HEK293 (cell line): ENCODE results near the gene PRKG2.

Experiments
- CTCF ChIA-PET: fragments of 350-600 bp; formaldehyde crosslinking; extraction: SDS; loops from one replicate; lab custom pipeline; 2021; ENCODE audit warnings: antibody characterized with exemption; lab: Yijun Ruan, JAX
- POLR2A ChIA-PET: fragments of 300-600 bp; formaldehyde crosslinking; extraction: SDS; loops from one replicate; lab custom pipeline; 2020; ENCODE audit warnings: antibody characterized with exemption, inconsistent platforms; lab: Yijun Ruan, JAX
- H3K27ac ChIP-seq: fragments of 200-500 bp; sonication (Bioruptor generic); 2 replicates; pipeline ENCODE4 v1.5.1; 2014; ENCODE audit warnings: low read depth, low read length, control low read depth, inconsistent platforms; ENCODE audit errors: extremely low read depth
- H3K36me3 ChIP-seq, 2 experiments: fragments of 200-500 bp in 1 of 2; sonication (Bioruptor generic) in 1 of 2; 1 replicate in 1 of 2; 2 replicates in 1 of 2; pipeline ENCODE4 v1.5.1; 2014 to 2017; ENCODE audit warnings: inconsistent platforms in 2 of 2, low read length in 2 of 2; ENCODE audit not compliant: control insufficient read depth in 2 of 2, insufficient read depth in 1 of 2
- H3K4me1 ChIP-seq: fragments of 200-500 bp; sonication (Bioruptor generic); 2 replicates; pipeline ENCODE4 v1.5.1; 2014; ENCODE audit warnings: mild to moderate bottlenecking, low read length, inconsistent platforms; ENCODE audit not compliant: control insufficient read depth, insufficient read depth
- H3K4me3 ChIP-seq: 2 replicates; pipeline ENCODE4 v1.5.1; 2011; ENCODE audit warnings: low read depth, mild to moderate bottlenecking, control low read depth, low read length, moderate library complexity
- H3K9me3 ChIP-seq: fragments of 200-500 bp; sonication (Bioruptor generic); 2 replicates; pipeline ENCODE4 v1.5.1; 2014; ENCODE audit warnings: low read depth, low read length, inconsistent platforms; ENCODE audit not compliant: control insufficient read depth, insufficient read depth
- IKZF3 ChIP-seq: fragments of 450-650 bp; IDR thresholded peaks from 2 replicates; pipeline ENCODE4 v1.5.0; 2018; ENCODE audit warnings: missing biosample characterization, mild to moderate bottlenecking, missing genetic modification characterization, moderate library complexity
- REPIN1 ChIP-seq: fragments of 450-650 bp; formaldehyde crosslinking; IDR thresholded peaks from 2 replicates; pipeline ENCODE4 v1.5.1; 2017; ENCODE audit warnings: missing biosample characterization, missing genetic modification characterization, low read depth
- REST ChIP-seq: fragments of 450-650 bp; formaldehyde crosslinking; IDR thresholded peaks from 2 replicates; pipeline ENCODE4 v1.5.1; 2016; ENCODE audit warnings: missing biosample characterization, missing genetic modification characterization
- WT1 ChIP-seq: fragments of 450-650 bp; formaldehyde crosslinking; IDR thresholded peaks from 2 replicates; pipeline ENCODE4 v1.5.1; 2016; ENCODE audit warnings: missing biosample characterization, missing genetic modification characterization
- ZBTB17 ChIP-seq: fragments of 450-650 bp; formaldehyde crosslinking; IDR thresholded peaks from 2 replicates; pipeline ENCODE4 v1.5.1; 2016; ENCODE audit warnings: missing biosample characterization, missing genetic modification characterization
- ZFP69B ChIP-seq: fragments of 450-650 bp; formaldehyde crosslinking; IDR thresholded peaks from 2 replicates; pipeline ENCODE4 v1.5.1; 2016; ENCODE audit warnings: missing biosample characterization, missing genetic modification characterization
- ZNF140 ChIP-seq: fragments of 450-650 bp; formaldehyde crosslinking; IDR thresholded peaks from 2 replicates; pipeline ENCODE4 v1.5.1; 2016; ENCODE audit warnings: missing biosample characterization, missing genetic modification characterization
- ZNF175 ChIP-seq: fragments of 450-650 bp; formaldehyde crosslinking; IDR thresholded peaks from 2 replicates; pipeline ENCODE4 v1.5.1; 2016; ENCODE audit warnings: missing biosample characterization, missing genetic modification characterization
- ZNF2 ChIP-seq: fragments of 450-650 bp; formaldehyde crosslinking; IDR thresholded peaks from 2 replicates; pipeline ENCODE4 v1.5.1; 2016; ENCODE audit warnings: missing biosample characterization, missing genetic modification characterization
- ZNF214 ChIP-seq: fragments of 450-650 bp; formaldehyde crosslinking; IDR thresholded peaks from 2 replicates; pipeline ENCODE4 v1.5.1; 2017; ENCODE audit warnings: missing biosample characterization, mild to moderate bottlenecking, missing genetic modification characterization, borderline replicate concordance
- ZNF266 ChIP-seq: fragments of 450-650 bp; formaldehyde crosslinking; IDR thresholded peaks from 2 replicates; pipeline ENCODE4 v1.5.1; 2016; ENCODE audit warnings: missing biosample characterization, missing genetic modification characterization, low read depth
- ZNF335 ChIP-seq: fragments of 450-650 bp; formaldehyde crosslinking; conservative IDR thresholded peaks from 2 replicates; pipeline ENCODE4 v1.5.1; 2016; ENCODE audit warnings: missing biosample characterization, missing genetic modification characterization
- ZNF404 ChIP-seq: fragments of 450-650 bp; formaldehyde crosslinking; IDR thresholded peaks from 2 replicates; pipeline ENCODE4 v1.5.1; 2017; ENCODE audit warnings: missing biosample characterization, missing genetic modification characterization
- ZNF645 ChIP-seq: fragments of 450-650 bp; formaldehyde crosslinking; IDR thresholded peaks from 2 replicates; pipeline ENCODE4; 2016; ENCODE audit warnings: missing biosample characterization, missing genetic modification characterization
- ZNF768 ChIP-seq: fragments of 450-650 bp; formaldehyde crosslinking; IDR thresholded peaks from 2 replicates; pipeline ENCODE4 v1.5.1; 2018; ENCODE audit warnings: missing biosample characterization, mild to moderate bottlenecking, missing genetic modification characterization
- ZNF830 ChIP-seq: fragments of 450-650 bp; IDR thresholded peaks from 2 replicates; pipeline ENCODE4 v1.5.0; 2018; ENCODE audit warnings: missing biosample characterization, missing genetic modification characterization, low read depth, mild to moderate bottlenecking, moderate library complexity
- TF ChIP-seq, protein P1 (sequence below): sonication (generic); formaldehyde crosslinking; IDR thresholded peaks from 2 replicates; pipeline ENCODE4 v1.8.1; 2022; ENCODE audit warnings: mild to moderate bottlenecking, moderate library complexity, missing genetic modification reagents
- TF ChIP-seq, protein P2 (sequence below): fragments of 450-650 bp; formaldehyde crosslinking; IDR thresholded peaks from 2 replicates; pipeline ENCODE4 v1.5.1; 2016; ENCODE audit warnings: missing biosample characterization, missing genetic modification characterization, borderline replicate concordance

Gene PRKG2

GRCh38 chr4:81113024-81113423, 102.0 kb downstream of the PRKG2 start:
- H3K4me3 ChIP-seq, result no peak overlapping the region
- ChIA-PET CTCF (no interaction called here), POLR2A (no interaction called here)
- H3K36me3 ChIP-seq, result no peaks in the 10 kb centered on the region
- no peaks in the 10 kb centered on the region for H3K4me1 ChIP-seq
- TF ChIP-seq, protein P1, sequence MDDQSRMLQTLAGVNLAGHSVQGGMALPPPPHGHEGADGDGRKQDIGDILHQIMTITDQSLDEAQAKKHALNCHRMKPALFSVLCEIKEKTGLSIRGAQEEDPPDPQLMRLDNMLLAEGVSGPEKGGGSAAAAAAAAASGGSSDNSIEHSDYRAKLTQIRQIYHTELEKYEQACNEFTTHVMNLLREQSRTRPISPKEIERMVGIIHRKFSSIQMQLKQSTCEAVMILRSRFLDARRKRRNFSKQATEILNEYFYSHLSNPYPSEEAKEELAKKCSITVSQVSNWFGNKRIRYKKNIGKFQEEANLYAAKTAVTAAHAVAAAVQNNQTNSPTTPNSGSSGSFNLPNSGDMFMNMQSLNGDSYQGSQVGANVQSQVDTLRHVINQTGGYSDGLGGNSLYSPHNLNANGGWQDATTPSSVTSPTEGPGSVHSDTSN (CRISPR knock-in tag), result no peak
- TF ChIP-seq REPIN1 (tag by site-specific recombination) (no peak), REST (tag by site-specific recombination) (no peak), ZNF645 (tag by site-specific recombination) (no peak), IKZF3 (tag by site-specific recombination) (no peak), ZNF404 (tag by site-specific recombination) (no peak), ZNF266 (tag by site-specific recombination) (no peak), ZNF830 (tag by site-specific recombination) (no peak), ZNF2 (tag by site-specific recombination) (no peak), ZBTB17 (tag by site-specific recombination) (no peak), ZNF768 (tag by site-specific recombination) (no peak), ZNF214 (tag by site-specific recombination) (no peak), ZNF140 (tag by site-specific recombination) (no peak), ZFP69B (tag by site-specific recombination) (no peak), WT1 (tag by site-specific recombination) (no peak), ZNF175 (tag by site-specific recombination) (no peak), ZNF335 (tag by site-specific recombination) (no peak)
- TF ChIP-seq, protein P2, sequence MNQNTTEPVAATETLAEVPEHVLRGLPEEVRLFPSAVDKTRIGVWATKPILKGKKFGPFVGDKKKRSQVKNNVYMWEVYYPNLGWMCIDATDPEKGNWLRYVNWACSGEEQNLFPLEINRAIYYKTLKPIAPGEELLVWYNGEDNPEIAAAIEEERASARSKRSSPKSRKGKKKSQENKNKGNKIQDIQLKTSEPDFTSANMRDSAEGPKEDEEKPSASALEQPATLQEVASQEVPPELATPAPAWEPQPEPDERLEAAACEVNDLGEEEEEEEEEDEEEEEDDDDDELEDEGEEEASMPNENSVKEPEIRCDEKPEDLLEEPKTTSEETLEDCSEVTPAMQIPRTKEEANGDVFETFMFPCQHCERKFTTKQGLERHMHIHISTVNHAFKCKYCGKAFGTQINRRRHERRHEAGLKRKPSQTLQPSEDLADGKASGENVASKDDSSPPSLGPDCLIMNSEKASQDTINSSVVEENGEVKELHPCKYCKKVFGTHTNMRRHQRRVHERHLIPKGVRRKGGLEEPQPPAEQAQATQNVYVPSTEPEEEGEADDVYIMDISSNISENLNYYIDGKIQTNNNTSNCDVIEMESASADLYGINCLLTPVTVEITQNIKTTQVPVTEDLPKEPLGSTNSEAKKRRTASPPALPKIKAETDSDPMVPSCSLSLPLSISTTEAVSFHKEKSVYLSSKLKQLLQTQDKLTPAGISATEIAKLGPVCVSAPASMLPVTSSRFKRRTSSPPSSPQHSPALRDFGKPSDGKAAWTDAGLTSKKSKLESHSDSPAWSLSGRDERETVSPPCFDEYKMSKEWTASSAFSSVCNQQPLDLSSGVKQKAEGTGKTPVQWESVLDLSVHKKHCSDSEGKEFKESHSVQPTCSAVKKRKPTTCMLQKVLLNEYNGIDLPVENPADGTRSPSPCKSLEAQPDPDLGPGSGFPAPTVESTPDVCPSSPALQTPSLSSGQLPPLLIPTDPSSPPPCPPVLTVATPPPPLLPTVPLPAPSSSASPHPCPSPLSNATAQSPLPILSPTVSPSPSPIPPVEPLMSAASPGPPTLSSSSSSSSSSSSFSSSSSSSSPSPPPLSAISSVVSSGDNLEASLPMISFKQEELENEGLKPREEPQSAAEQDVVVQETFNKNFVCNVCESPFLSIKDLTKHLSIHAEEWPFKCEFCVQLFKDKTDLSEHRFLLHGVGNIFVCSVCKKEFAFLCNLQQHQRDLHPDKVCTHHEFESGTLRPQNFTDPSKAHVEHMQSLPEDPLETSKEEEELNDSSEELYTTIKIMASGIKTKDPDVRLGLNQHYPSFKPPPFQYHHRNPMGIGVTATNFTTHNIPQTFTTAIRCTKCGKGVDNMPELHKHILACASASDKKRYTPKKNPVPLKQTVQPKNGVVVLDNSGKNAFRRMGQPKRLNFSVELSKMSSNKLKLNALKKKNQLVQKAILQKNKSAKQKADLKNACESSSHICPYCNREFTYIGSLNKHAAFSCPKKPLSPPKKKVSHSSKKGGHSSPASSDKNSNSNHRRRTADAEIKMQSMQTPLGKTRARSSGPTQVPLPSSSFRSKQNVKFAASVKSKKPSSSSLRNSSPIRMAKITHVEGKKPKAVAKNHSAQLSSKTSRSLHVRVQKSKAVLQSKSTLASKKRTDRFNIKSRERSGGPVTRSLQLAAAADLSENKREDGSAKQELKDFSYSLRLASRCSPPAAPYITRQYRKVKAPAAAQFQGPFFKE (tag by site-specific recombination), result no peak
- H3K27ac ChIP-seq, result no peak overlapping the region
- no peaks in the 10 kb centered on the region for H3K9me3 ChIP-seq
